SK-N-DZ (cell line): ENCODE results near the gene CCDC12.

ENCODE experiments used
- DNase-seq: peaks from one replicate; pipeline ENCODE4 v3.0.0-alpha.2; 2015; ENCODE audit warnings: low spot score

CCDC12 gene

DNA sequence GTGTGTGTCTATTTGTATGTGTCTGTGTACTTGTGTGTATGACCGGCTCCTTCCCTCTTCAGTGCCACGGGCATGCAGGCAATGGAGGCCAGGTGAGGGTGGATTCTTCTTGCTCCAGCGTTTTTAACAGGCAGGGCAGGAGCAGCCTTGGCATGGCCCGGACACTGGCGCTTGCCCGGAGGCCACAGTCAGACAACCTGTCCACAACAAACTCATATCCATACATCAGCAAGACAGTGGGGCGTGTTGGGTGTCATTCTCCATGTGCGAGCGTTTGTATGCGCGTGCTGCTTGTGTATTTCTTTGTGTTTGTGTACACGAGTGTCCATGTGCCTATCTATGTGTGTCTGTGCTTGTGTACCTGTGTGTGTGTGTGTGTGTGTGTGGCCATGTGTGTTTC lies 69.3 kb downstream of the CCDC12 start:
- DNase-seq = no peak

DNA sequence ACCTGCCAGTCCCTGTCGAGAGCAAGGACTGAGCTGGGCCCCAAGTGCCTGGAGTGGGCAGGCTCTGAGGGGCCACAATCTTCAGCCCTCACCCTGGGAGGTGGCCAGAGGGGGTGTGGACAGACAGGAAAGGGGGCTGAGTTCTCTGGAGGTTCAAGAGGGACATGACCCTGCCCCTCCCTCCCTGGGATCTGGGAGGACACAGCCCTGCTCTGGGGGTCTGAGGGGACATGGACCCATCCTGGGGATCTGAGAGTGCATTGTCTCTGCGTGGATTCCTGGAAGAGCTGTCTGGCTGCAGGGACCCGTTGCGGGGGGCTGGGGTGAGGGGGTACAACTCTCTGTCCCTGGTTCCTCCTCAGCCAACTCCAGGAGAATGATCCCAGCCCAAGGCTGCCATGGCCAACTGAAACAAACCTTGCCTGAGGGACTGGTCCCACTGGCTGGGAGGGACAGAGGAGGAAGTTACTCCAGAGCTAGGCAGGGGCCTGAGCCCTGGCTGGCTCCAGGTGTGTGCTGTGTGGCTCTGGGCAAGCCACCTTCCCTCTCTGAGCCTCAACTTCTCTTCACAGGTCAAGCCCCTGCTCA lies 70.0 kb downstream of the CCDC12 start:
- DNase-seq = no peak

DNA sequence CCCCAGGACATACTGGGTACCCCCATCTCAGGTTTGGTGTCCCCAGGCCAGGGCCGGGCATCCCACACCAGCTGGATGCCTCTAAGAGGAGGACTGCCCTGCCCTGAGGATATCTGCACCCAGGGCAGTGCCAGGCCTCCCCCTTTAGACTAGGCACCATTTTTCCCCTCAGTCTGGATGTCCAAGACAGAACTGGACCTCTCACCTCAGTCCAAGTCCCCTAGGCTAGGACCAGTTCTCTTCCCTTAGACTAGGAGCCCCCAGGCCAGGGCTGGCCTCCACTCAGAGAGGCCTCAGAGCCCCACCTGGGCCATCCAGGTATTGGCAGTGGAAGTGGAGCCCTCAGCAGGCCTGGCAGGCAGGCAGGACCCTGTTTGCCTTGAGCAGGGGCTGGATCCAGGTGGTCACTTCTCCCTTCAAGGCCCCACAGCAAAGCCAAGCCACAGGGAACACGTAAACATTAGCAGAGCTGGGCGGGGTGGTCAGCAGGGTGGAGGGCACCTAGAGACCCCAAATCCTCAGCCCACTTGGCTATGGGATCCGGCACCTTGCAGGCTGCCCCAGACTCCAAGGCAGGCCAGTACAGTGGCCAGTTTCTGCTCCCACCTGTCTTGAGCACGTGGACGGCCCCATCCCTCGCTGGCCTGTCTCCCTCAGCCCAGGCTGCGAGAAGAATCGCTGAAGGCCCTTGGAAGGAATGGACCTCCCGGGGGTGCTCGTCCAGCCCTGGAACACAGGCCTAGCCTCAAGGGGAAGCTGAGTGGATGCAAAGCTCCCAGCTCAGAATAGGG lies 70.7 kb downstream of the CCDC12 start:
- DNase-seq = no peak

DNA sequence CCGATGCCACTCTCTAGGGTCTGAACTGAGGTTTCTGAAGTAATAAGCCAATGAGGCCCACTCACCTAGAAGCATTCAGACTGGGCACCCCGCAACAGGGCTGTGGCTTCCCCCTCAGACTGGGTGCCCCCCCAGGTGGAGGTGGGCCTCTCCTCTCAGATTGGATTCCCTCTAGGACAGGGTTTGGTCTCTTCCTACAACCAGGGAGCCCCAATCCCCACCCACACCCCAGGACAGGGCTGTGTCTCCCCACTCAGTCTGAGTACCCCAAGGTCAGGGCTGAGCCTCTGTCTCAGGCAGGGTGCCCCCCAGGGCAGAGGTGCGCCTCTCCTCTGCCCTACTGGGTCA lies 71.4 kb downstream of the CCDC12 start:
- no peak for DNase-seq

DNA sequence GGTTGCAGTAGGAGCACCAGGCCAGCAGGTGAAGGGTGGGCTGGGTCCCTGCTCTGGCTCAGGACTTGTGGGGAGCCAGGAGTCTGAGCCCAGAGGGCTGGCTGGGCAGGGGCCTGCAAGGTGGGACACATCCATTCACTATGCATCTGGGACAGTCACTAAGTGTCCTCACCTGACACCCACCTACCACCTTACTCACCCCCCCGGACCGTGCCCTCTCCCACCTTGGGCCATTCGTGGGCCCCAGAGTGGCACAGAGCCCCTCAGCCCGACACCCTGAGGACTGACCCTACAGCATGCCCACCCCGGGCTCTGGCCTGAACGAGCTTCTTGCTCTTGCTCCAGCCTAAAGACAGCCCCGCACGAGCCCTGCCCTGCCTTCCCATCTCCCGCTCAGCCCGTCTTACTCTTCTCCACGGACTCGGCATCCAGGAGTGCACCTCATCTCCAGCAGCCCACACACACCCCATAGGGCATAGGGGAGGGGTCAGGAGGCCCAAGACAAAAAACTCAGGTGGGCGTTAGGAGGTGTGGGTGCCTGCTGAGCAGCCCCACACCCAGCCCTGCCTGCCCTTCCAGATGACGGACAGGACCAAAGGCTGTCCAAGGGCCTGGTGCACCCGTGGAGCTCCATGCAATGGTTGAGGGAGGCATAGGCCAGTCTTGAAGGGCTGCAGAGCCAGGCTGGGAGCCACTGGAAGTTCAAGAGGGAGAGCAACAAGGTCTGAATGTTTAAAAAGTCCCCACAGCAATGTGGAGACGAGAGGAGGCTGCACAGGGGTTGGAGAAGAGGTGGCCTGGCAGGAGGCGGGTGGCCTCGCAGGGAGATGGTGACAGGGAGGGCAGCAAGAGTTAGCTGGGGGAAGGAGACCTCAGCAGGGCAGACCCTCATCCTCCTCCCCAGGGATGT lies 72.0 kb downstream of the CCDC12 start:
- DNase-seq = no peak

DNA sequence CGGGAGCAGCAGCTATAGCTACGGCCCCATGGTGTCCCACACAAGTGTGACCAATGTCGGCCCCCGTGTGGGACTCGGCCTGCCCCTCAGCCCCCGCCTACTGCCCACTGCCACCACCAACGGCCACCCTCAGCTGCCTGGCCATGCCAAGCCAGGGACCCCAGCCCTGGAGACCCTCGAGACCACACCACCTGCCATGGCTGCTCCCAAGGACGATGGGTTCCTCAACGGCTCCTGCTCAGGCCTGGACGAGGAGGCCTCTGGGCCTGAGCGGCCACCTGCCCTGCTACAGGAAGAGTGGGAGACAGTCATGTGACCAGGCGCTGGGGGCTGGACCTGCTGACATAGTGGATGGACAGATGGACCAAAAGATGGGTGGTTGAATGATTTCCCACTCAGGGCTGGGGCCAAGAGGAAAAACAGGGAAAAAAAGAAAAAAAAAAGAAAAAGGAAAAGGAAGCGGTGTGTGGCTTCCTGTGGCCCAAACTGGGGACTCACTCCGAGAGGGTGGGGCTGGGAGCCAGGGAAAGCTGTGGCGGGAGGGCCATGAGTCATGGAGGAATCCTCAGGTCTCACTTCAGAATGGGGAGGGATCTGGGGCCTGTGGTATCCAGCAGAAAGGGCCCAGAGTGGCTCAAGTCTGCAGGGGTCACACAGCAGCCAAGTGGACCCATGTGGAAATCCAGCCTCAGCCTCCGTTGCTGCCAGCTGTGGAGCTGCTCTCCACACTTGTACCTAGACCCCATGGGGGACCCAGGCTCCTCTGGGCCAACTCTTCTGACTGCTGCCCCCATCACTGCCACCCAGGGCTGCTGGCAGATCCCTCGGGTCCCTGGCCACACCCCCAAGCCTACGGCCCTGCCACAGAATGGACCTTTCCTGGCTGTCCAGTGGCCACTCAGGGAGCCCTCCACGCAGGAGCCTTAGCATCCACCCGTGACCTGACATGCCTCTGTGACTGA lies 72.9 kb downstream of the CCDC12 start:
- no peak for DNase-seq

DNA sequence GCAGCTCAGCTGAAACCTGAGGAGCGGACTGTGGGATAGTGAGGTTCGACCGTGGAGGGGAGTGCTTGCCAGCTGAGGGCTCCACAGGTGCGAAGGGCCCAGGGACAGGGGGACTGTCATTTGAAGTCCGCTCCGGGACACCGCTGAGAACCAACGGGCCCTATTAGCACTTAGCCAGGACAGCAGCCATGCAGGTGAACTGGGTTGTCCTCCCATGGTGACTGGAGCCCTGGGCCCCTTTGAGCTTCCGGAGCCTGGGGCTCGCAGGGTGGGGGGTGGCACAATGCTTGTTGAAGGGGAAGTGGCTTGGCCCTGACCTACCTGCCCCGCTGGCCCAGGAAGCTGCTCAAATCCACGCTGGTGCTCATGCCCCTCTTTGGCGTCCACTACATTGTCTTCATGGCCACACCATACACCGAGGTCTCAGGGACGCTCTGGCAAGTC lies 74.3 kb downstream of the CCDC12 start:
- DNase-seq = no peak

DNA sequence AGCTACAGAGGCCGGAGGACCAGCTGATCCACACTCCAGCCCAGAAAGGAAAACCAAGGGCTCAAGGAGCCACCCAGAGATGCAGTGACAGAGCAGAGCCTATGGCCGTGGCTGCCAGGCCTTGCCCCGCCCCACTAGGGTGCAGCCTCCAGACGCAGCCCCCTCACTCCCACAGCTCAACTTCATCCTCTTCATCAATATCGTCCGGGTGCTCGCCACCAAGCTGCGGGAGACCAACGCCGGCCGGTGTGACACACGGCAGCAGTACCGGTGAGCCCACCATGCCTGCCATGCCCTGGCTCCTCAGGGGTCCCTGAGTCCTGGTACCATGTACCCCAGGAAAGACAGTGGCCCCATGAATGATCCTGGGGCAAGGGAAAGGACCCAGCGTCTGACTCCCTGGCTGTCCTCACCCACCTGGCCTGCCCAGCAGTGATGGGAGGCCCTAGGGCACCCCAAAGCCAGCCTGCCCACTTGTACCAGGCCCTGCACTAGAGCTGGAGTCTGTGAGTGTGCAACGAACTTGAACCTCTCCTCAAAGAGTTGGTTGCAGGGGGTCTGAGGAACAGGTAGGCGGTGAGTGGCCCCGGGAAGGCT lies 74.9 kb downstream of the CCDC12 start:
- no peak for DNase-seq

DNA sequence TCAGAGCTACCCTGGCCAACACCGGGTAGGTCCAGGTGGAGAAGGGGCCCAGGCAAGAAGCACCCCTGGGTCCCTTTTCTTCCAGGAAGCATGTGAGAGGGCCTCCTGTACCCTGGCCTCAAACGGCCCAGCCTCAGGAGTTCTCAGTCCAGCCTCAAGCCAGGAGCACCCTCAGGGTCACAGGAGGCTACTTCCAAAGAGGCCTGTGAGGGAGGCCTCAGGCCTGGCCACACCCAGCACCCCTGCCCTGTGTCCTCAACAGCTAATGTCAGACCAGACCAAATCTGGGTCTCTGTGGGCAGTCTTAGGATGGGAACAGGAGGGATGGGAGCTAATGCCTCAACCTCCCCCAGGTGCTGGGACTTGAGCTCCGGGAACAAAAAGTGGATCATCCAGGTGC lies 75.5 kb downstream of the CCDC12 start:
- no peak for DNase-seq

DNA sequence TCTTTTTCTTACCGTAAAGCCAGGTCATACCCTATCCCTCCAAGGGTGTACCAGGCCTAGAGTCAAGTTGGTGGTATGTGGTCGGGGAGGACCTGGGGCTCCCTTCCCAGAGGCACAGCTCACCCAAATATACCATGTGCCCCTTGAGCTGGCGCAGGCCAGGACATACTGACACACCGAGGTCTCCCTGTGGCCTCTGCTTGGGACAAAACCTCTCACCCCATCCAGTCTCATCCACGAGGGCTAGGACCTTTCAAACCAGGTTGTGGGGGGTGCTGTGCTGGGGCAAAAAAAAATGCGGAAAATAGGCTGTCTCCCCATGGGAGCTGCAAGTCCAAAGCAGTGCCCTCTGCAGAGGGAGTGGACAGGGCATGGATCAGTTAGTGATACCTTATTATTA lies 76.2 kb downstream of the CCDC12 start:
- DNase-seq = no peak

DNA sequence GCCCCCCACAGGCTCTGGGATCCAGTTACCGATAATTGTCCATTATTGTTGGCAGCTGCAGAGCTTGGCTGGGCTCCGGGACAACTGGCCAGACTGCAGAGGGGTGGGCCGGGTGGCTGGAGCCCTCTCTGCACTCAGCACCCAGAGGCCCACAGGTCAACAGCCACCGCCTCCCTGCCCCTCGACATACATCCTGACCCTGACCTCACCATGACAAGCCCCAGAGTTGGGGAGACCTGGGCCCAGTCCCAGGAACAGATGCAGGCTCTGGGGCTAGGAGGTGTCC lies 76.6 kb downstream of the CCDC12 start:
- peak; percentile 56 for DNase-seq

DNA sequence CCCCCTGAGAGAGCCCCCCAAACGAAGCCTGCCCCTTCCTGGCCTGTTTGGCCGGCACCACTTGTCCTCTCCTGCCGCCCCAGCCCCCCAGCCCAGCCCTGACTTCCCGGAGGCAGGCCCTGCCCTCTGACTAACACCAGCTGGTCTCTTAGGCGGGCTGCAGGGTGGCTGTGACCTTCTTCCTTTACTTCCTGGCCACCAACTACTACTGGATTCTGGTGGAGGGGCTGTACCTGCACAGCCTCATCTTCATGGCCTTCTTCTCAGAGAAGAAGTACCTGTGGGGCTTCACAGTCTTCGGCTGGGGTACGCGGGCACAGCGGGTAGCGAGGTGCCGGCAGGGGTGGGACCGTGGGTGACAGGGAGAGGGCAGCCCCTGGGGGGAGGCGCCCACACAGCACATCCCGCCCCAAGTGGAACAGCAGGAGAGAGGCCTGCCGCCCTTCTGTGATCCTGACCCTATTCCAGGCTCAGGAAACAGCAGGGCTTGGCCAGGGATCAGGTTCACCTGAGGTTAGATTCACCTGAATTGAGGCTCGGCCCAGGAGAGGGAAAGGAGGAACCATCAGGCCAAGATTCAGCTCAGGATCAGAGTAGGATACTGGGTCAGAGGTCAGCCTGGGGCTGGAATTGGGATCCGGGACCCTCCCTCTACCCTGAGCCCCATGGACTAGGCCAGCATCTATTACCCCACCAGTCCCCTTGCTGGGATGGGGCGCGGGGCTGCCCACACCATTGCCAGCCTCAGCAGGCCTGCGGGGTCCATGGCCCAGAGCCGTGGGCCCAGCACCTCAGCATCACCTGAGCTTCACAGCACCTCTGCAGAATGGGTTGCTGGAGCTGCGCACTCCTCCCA lies 77.2 kb downstream of the CCDC12 start:
- DNase-seq = no peak

DNA sequence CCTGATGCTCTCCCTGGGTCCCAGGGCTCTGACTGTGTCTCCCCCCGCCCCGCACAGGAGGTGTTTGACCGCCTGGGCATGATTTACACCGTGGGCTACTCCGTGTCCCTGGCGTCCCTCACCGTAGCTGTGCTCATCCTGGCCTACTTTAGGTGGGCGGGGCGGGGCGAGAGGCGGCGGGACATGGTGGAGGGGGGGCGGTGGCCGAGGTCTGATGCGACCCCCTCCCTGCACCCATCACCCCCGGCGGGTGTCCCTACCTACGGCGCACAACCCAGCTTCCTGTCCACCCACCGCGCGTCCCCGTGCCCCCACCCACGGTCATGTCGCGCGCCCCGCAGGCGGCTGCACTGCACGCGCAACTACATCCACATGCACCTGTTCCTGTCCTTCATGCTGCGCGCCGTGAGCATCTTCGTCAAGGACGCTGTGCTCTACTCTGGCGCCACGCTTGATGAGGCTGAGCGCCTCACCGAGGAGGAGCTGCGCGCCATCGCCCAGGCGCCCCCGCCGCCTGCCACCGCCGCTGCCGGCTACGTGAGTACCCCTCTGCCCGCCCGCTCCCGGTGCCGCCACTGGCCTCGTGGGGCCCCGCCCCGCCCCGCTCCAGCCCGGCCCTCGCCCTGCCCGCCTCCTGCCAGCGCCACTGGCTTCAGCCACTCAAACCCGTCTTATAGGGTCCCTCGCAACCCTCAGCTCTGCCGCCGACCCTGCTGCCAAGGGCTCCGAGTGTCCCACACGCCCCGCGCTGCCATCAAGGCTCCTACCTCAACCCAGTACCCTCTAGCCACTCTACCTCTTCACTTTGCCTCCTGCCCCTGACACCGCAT lies 78.0 kb downstream of the CCDC12 start:
- DNase-seq = no peak

DNA sequence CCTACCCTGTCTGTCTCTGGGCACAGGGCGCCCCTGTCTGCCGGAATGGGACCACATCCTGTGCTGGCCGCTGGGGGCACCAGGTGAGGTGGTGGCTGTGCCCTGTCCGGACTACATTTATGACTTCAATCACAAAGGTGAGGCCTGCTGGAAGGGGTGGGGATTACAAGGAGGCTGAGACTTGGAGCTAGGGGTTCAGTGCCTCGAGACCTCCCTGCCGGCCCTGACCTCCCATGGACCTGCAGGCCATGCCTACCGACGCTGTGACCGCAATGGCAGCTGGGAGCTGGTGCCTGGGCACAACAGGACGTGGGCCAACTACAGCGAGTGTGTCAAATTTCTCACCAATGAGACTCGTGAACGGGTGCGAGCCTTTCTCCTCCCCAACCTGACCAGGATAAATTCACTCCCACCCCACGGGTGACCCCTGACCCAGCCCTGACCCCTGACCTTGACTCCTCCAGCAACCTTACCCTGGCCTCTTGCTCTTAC lies 78.7 kb downstream of the CCDC12 start:
- DNase-seq = no peak

DNA sequence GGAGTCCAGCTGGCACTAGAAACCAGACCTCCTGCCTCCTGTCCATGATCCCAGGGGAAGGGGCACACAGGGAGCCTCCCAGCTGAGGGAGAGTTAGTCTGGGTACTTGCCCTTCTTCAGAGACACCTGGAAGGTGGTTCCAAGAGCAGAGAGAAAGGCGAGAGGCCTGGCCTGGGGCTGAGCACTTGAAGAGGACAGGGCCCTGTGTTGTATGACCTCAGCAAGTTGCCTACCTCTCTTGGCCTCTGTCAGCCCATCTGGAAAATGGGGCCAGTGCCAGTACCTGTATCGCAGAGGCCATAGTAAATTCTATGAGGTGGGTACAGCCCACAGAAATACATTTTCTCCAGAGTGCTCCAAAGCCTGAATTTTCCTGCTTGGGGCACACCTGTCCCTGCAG lies 79.5 kb downstream of the CCDC12 start:
- no peak for DNase-seq

DNA sequence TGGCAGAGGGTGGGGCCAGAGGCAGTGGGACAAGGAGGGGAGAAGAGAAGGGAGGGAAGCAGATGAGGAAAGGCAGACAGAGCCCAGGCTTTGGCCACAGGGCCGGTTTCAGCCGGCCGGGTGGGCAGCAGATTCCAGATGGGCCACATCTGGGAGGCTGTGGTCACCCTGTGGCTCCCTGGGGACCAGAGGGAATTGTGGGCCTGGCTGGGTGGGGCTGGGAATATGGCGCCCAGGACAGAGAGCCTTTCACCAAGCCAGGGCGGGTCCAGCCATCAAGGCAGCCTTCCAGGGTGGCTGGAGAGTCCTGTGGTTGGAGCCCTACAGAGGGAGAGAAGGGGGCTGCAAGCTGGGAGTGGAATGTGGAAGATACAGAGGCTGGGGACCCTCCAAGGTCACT lies 80.2 kb downstream of the CCDC12 start:
- no peak for DNase-seq

DNA sequence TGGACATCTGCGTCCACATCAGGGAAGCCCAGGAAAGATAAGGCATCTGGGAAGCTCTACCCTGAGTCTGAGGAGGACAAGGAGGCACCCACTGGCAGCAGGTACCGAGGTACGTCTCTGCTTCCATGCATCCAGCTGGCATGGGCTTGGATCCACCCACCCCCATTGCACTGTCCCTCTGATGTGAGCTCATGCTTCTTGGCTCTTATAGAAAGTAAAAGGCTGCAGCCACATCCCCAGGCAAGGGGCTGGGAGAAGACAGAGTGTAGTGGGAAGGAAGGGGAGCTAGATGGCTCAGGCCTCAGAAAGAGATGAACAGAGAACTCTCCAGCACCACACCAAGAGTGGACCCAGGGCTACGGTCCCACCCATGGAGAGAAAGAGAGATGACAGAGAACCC lies 80.8 kb downstream of the CCDC12 start:
- no peak for DNase-seq

DNA sequence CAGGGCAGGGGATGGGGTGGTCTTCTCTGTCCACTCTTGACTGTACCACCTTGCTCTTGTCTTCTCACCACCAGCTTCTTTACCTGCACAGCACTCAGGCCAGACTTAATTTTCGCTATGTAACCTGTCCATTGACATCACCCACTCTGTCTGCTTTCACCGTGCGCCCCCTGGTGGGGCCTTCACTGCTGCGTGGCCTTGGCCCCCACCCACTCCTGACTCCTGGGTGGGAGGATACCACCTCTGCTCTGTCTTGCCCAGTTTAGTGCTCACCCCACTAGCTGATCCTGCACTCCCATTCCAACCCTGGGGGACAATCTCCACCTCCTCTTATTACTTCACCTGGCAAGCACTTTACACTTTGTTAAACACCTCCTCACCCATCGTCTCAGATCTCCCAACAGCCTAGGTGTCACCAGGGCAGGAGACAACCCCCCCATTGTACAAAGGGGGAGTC lies 81.3 kb downstream of the CCDC12 start:
- peak; percentile 51 for DNase-seq

DNA sequence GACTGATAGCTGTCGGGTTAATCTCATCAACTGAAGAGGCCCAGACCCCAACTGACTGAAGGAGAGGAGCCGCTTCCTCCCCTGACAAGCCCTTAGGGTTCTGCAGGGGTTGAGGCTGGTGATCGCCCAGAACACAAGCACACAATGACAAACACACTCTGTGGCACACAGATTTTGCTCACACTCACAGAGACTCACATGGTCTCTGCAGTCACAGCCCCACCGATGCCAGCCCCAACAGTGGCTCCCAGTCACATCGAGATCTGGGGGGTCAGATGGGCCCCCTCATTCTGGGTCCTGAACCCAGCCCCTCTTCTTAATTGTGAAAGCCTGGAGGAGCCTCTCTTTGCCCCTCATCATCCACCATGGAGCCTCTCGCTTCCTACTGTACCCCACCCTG lies 82.3 kb downstream of the CCDC12 start:
- no peak for DNase-seq
